A673 (cell line): ENCODE results near the gene TBC1D5. TPM values are rescaled to one million over a fixed set of nuclear protein-coding genes. Genes with fewer than 3 reads are reported as not detected.

Experiments
- BruUV-seq: library from RNA; stranded (reverse); fragments of 400-500 nt; replicated peaks from 2 replicates; lab custom pipeline; 2021; lab: Mats Ljungman, UMichigan
- CTCF ChIA-PET: fragments of 300-600 bp; sonication (Branson Sonifier 250); formaldehyde crosslinking; loops from one replicate; lab custom pipeline; 2022; ENCODE audit warnings: antibody characterized with exemption; lab: Charles Lee
- POLR2A ChIA-PET: fragments of 300-600 bp; sonication (Branson Sonifier 250); formaldehyde crosslinking; loops from one replicate; lab custom pipeline; 2022; ENCODE audit warnings: antibody characterized with exemption; ENCODE audit not compliant: low non-redundant PET; lab: Charles Lee
- DNase-seq: peaks from one replicate; pipeline ENCODE4 v3.0.0-alpha.2; 2015; ENCODE audit warnings: low spot score
- H3K27ac ChIP-seq: fragments of 200-600 bp; sonication (generic); 2 replicates; pipeline ENCODE4 v1.5.1; 2016; ENCODE audit warnings: mixed run types, low read depth, mild to moderate bottlenecking, mixed read lengths, antibody characterized with exemption, low read length; ENCODE audit not compliant: poor library complexity, severe bottlenecking
- H3K27me3 ChIP-seq: fragments of 200-600 bp; sonication (generic); replicated peaks from 2 replicates; pipeline ENCODE4 v1.6.1; 2017; ENCODE audit warnings: mixed run types, low read depth, mild to moderate bottlenecking, mixed read lengths, antibody characterized with exemption, low read length; ENCODE audit not compliant: insufficient read depth, poor library complexity
- H3K36me3 ChIP-seq: fragments of 200-600 bp; sonication (generic); 2 replicates; pipeline ENCODE4 v1.6.1; 2016; ENCODE audit warnings: mixed run types, mild to moderate bottlenecking, mixed read lengths, antibody characterized with exemption, low read length; ENCODE audit not compliant: insufficient read depth, poor library complexity, severe bottlenecking
- H3K4me1 ChIP-seq: fragments of 200-600 bp; sonication (generic); 2 replicates; pipeline ENCODE4 v1.6.1; 2017; ENCODE audit warnings: mixed run types, mild to moderate bottlenecking, mixed read lengths, antibody characterized with exemption, low read length; ENCODE audit not compliant: insufficient read depth, poor library complexity, severe bottlenecking
- H3K4me3 ChIP-seq: fragments of 200-600 bp; sonication (generic); 2 replicates; pipeline ENCODE4 v1.5.1; 2016; ENCODE audit warnings: low read depth, mixed run types, mild to moderate bottlenecking, mixed read lengths, low read length; ENCODE audit not compliant: poor library complexity, severe bottlenecking
- H3K9me3 ChIP-seq: fragments of 200-600 bp; sonication (generic); 2 replicates; pipeline ENCODE4 v1.6.1; 2016; ENCODE audit warnings: mixed run types, low read depth, mild to moderate bottlenecking, mixed read lengths, antibody characterized with exemption, low read length; ENCODE audit not compliant: poor library complexity, severe bottlenecking
- EZH2 ChIP-seq: fragments of 200-600 bp; sonication (generic); IDR thresholded peaks from 2 replicates; pipeline ENCODE4 v1.6.1; 2017; ENCODE audit warnings: borderline replicate concordance, low read depth, mild to moderate bottlenecking, mixed read lengths, antibody characterized with exemption, low read length; ENCODE audit not compliant: poor library complexity, severe bottlenecking
- intact Hi-C: fragments of 100-400 bp; cut with micrococcal nuclease; formaldehyde crosslinking; loops from one replicate; pipeline ENCODE4 v1.10.0; 2022; ENCODE audit not compliant: unreplicated experiment
- total RNA-seq: library from RNA; stranded (reverse); gene quantifications from 2 replicates; pipeline ENCODE4 v1.2.3, GENCODE V29; 2021
- TF ChIP-seq, protein P1 (sequence below): fragments of 300-800, 200-600 bp; sonication (generic); conservative IDR thresholded peaks from 2 replicates; pipeline ENCODE4 v1.5.1; 2017; ENCODE audit warnings: low read depth, mild to moderate bottlenecking, antibody characterized with exemption, low read length, moderate library complexity, mixed read lengths

The TBC1D5 gene
- total RNA-seq, 1 experiment from 2014 or later = 40.7 TPM

GRCh38 chr3:17577796-17578520, 164.5 kb downstream of the TBC1D5 start:
- Histone ChIP-seq H3K4me3 (no peak overlapping the region), H3K27ac (no peak overlapping the region), H3K9me3 (no peaks in the 10 kb centered on the region), H3K36me3 (no peaks in the 10 kb centered on the region), H3K27me3 (peaks cover 3% of the 10 kb centered on the region), H3K4me1 (peaks cover 22% of the 10 kb centered on the region)
- POLR2A ChIA-PET = no interaction called here
- TF ChIP-seq EZH2 = no peak
- CTCF ChIA-PET = no interaction called here
- peak; percentile 86 for DNase-seq
- BruUV-seq = no TSS peak
- intact Hi-C loops = no loop called here

GRCh38 chr3:17573396-17573795, 169.0 kb downstream of the TBC1D5 start:
- peaks cover 15% of the 10 kb centered on the region for H3K4me1 ChIP-seq
- BruUV-seq = no TSS peak
- TF ChIP-seq, protein P1, sequence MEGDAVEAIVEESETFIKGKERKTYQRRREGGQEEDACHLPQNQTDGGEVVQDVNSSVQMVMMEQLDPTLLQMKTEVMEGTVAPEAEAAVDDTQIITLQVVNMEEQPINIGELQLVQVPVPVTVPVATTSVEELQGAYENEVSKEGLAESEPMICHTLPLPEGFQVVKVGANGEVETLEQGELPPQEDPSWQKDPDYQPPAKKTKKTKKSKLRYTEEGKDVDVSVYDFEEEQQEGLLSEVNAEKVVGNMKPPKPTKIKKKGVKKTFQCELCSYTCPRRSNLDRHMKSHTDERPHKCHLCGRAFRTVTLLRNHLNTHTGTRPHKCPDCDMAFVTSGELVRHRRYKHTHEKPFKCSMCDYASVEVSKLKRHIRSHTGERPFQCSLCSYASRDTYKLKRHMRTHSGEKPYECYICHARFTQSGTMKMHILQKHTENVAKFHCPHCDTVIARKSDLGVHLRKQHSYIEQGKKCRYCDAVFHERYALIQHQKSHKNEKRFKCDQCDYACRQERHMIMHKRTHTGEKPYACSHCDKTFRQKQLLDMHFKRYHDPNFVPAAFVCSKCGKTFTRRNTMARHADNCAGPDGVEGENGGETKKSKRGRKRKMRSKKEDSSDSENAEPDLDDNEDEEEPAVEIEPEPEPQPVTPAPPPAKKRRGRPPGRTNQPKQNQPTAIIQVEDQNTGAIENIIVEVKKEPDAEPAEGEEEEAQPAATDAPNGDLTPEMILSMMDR = no peak
- TF ChIP-seq EZH2 = no peak
- H3K27me3 ChIP-seq = no peaks in the 10 kb centered on the region
- POLR2A ChIA-PET = no interaction called here
- H3K36me3 ChIP-seq = no peaks in the 10 kb centered on the region
- intact Hi-C loops = no loop called here
- CTCF ChIA-PET = no interaction called here
- H3K9me3 ChIP-seq = no peaks in the 10 kb centered on the region
- no peak overlapping the region for H3K27ac ChIP-seq
- H3K4me3 ChIP-seq = no peak overlapping the region
- no peak for DNase-seq

GRCh38 chr3:17571686-17572085, 170.7 kb downstream of the TBC1D5 start:
- DNase-seq = no peak
- Histone ChIP-seq H3K4me1 (no peaks in the 10 kb centered on the region), H3K27ac (no peak overlapping the region), H3K36me3 (no peaks in the 10 kb centered on the region), H3K9me3 (no peaks in the 10 kb centered on the region), H3K27me3 (no peaks in the 10 kb centered on the region), H3K4me3 (no peak overlapping the region)
- ChIA-PET POLR2A (no interaction called here), CTCF (no interaction called here)
- BruUV-seq = no TSS peak
- intact Hi-C loops = no loop called here
- TF ChIP-seq, protein P1 = no peak
- TF ChIP-seq EZH2 = no peak

DNA sequence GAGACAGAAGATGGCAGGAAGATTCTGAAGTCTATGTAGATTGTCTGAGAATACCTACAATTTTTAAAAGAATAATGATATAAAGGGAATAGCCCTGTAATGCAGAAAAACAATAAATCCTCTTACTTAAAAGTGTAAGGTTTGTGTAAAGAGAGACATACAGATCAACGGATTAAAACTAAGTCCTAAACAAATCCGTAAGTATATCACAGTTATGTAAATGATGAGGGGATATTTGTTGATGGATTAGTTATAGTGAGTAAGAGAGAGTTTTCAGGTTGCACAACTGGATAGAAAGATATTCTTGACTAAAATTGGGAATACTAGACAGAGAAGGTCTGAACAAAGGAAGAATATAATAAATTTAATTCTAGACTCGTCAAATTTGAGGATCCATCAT, 179.6 kb downstream of the TBC1D5 start:
- Histone ChIP-seq H3K9me3 (no peaks in the 10 kb centered on the region), H3K36me3 (no peaks in the 10 kb centered on the region), H3K27ac (no peak overlapping the region), H3K27me3 (no peaks in the 10 kb centered on the region), H3K4me3 (no peak overlapping the region), H3K4me1 (no peaks in the 10 kb centered on the region)
- intact Hi-C loops = no loop called here
- DNase-seq = no peak
- no peak for TF ChIP-seq EZH2
- TF ChIP-seq, protein P1 = no peak
- CTCF ChIA-PET = no interaction called here
- POLR2A ChIA-PET = no interaction called here
- BruUV-seq = no TSS peak
